Activated CD4-positive, alpha-beta T cell treated with anti-CD3 and anti-CD28 coated beads, Interleukin-2, amount 10 ng/mL, durations not matched to agents 24 days and 14 days (primary cell): ENCODE data around the gene TM7SF2. TPM values are rescaled to one million over a fixed set of nuclear protein-coding genes. Genes with fewer than 3 reads are reported as not detected.
"Not testable (repeated sequence)": the region's sequence is repeated elsewhere in the genome, so short reads cannot be mapped to it uniquely, and the experiment has no call there.

Experiments used
- DNase-seq: peaks from one replicate; pipeline ENCODE4 v3.0.0; 2022
- H3K27ac Mint-ChIP-seq: one replicate; pipeline ENCODE4 v1.8.0; 2022; ENCODE audit warnings: mild to moderate bottlenecking, mixed read lengths
- H3K27me3 Mint-ChIP-seq: one replicate; pipeline ENCODE4 v1.8.0; 2022; ENCODE audit warnings: mixed read lengths
- H3K36me3 Mint-ChIP-seq: one replicate; pipeline ENCODE4 v1.8.0; 2022; ENCODE audit warnings: low read depth, mild to moderate bottlenecking, mixed read lengths
- H3K4me1 Mint-ChIP-seq: one replicate; pipeline ENCODE4 v1.8.0; 2021; ENCODE audit warnings: mixed read lengths
- H3K4me3 Mint-ChIP-seq: one replicate; pipeline ENCODE4 v1.8.0; 2022; ENCODE audit warnings: mild to moderate bottlenecking, moderate library complexity, mixed read lengths
- H3K9me3 Mint-ChIP-seq: one replicate; pipeline ENCODE4 v1.8.0; 2021; ENCODE audit warnings: mixed read lengths
- intact Hi-C: fragments of 100-400 bp; cut with micrococcal nuclease; formaldehyde crosslinking; loops from one replicate; pipeline ENCODE4 v1.15.1; 2023
- total RNA-seq: library from RNA; stranded (reverse); gene quantifications from 2 replicates; pipeline ENCODE4 v1.2.3, GENCODE V29; 2022

Gene TM7SF2
- total RNA-seq, 1 donor from 2014 or later, result 28.2 TPM

GRCh38 chr11:65113361-65113756, 1.7 kb downstream of the TM7SF2 start:
- Mint-ChIP-seq H3K4me3 (peak overlapping the region; percentile 98), H3K27ac (peak overlapping the region; percentile 69), H3K36me3 (peaks cover 22% of the 10 kb centered on the region), H3K9me3 (no peaks in the 10 kb centered on the region), H3K4me1 (peaks cover 34% of the 10 kb centered on the region), H3K27me3 (no peaks in the 10 kb centered on the region)
- intact Hi-C loops, result loop anchor here (5.0 kb wide), 2 partner anchors 86 to 336 kb away; partner anchors contain the start of genes SF1 and SNX15
- no peak for DNase-seq

GRCh38 chr11:65113839-65114238, 2.2 kb downstream of the TM7SF2 start:
- no peaks in the 10 kb centered on the region for H3K27me3 Mint-ChIP-seq
- intact Hi-C loops, result loop anchor here (5.0 kb wide), 2 partner anchors 87 to 337 kb away; partner anchors contain the start of genes SF1 and SNX15
- no peaks in the 10 kb centered on the region for H3K9me3 Mint-ChIP-seq
- peak overlapping the region; percentile 98 for H3K4me3 Mint-ChIP-seq
- peaks cover 26% of the 10 kb centered on the region for H3K36me3 Mint-ChIP-seq
- no peak for DNase-seq
- H3K27ac Mint-ChIP-seq, result no peak overlapping the region
- peaks cover 39% of the 10 kb centered on the region for H3K4me1 Mint-ChIP-seq

GRCh38 chr11:65114538-65115171, 3.0 kb downstream of the TM7SF2 start:
- Mint-ChIP-seq H3K9me3 (no peaks in the 10 kb centered on the region), H3K27me3 (no peaks in the 10 kb centered on the region), H3K4me1 (peaks cover 40% of the 10 kb centered on the region), H3K4me3 (peak overlapping the region; percentile 98), H3K36me3 (peaks cover 30% of the 10 kb centered on the region), H3K27ac (no peak overlapping the region)
- no peak for DNase-seq
- intact Hi-C loops, result loop anchor here (5.0 kb wide), 2 partner anchors 87 to 337 kb away; partner anchors contain the start of genes SF1 and SNX15

- Mint-ChIP-seq H3K27me3 (no peaks in the 10 kb centered on the region), H3K4me1 (peaks cover 38% of the 10 kb centered on the region), H3K9me3 (no peaks in the 10 kb centered on the region), H3K4me3 (peak overlapping the region; percentile 90), H3K27ac (peak overlapping the region; percentile 53), H3K36me3 (peaks cover 34% of the 10 kb centered on the region)
- DNase-seq, result no peak
- intact Hi-C loops, result loop anchor here (2.0 kb wide), 1 partner anchor 75 kb away; the partner anchor contains the start of gene SAC3D1
Measured at GRCh38 chr11:65115361-65116082, 3.9 kb downstream of the TM7SF2 start.

GRCh38 chr11:65116370-65117205, 4.9 kb downstream of the TM7SF2 start:
- intact Hi-C loops, result loop anchor here (1.0 to 2.0 kb wide), 6 partner anchors 18 to 269 kb away; partner anchors contain the start of genes ARL2, CDCA5, SAC3D1 and SYVN1

GRCh38 chr11:65117206-65118096, 5.8 kb downstream of the TM7SF2 start, which contains the start of gene ZNHIT2:
Gene ZNHIT2, minus strand, starts transcription at chr11:65117701. Its CDS starts 48 bp downstream, at chr11:65117653.
- H3K27me3 Mint-ChIP-seq, result no peaks in the 10 kb centered on the region
- intact Hi-C loops, result loop anchor here (1.0 to 2.0 kb wide), 6 partner anchors 17 to 270 kb away; partner anchors contain the start of genes ARL2, CDCA5, SAC3D1 and SYVN1

More at GRCh38 chr11:65116370-65117205, 4.9 kb downstream of the TM7SF2 start:
- H3K36me3 Mint-ChIP-seq, result peaks cover 43% of the 10 kb centered on the region
- H3K27ac Mint-ChIP-seq, result peak overlapping the region; percentile 95
- H3K4me3 Mint-ChIP-seq, result peak overlapping the region; percentile 90
- no peaks in the 10 kb centered on the region for H3K9me3 Mint-ChIP-seq
- no peaks in the 10 kb centered on the region for H3K27me3 Mint-ChIP-seq
- H3K4me1 Mint-ChIP-seq, result peaks cover 38% of the 10 kb centered on the region
- peak; percentile 86 for DNase-seq

GRCh38 chr11:65118097-65118837, 6.6 kb downstream of the TM7SF2 start:
- Mint-ChIP-seq H3K9me3 (no peaks in the 10 kb centered on the region), H3K4me1 (peaks cover 37% of the 10 kb centered on the region), H3K4me3 (peak overlapping the region; percentile 90), H3K36me3 (peaks cover 52% of the 10 kb centered on the region), H3K27me3 (no peaks in the 10 kb centered on the region), H3K27ac (peak overlapping the region; percentile 95)
- no peak for DNase-seq
- intact Hi-C loops, result no loop called here

More at GRCh38 chr11:65117206-65118096, 5.8 kb downstream of the TM7SF2 start, which contains the start of gene ZNHIT2:
- peaks cover 39% of the 10 kb centered on the region for H3K4me1 Mint-ChIP-seq
- peaks cover 52% of the 10 kb centered on the region for H3K36me3 Mint-ChIP-seq
- DNase-seq, result peak; percentile 100
- no peaks in the 10 kb centered on the region for H3K9me3 Mint-ChIP-seq
- H3K4me3 Mint-ChIP-seq, result peak within 1 kb of the TSS; percentile 90
- peak within 1 kb of the TSS; percentile 95 for H3K27ac Mint-ChIP-seq

GRCh38 chr11:65118891-65119669, 7.4 kb downstream of the TM7SF2 start:
- Mint-ChIP-seq H3K4me1 (peaks cover 37% of the 10 kb centered on the region), H3K4me3 (peak overlapping the region; percentile 22)
- DNase-seq, result not testable (repeated sequence)

GRCh38 chr11:65119670-65119995, 8.0 kb downstream of the TM7SF2 start:
- Mint-ChIP-seq H3K9me3 (no peaks in the 10 kb centered on the region), H3K4me3 (peak overlapping the region; percentile 100), H3K27ac (peak overlapping the region; percentile 73), H3K36me3 (peaks cover 59% of the 10 kb centered on the region), H3K27me3 (no peaks in the 10 kb centered on the region), H3K4me1 (peaks cover 40% of the 10 kb centered on the region)
- DNase-seq, result no peak
- intact Hi-C loops, result no loop called here

More at GRCh38 chr11:65118891-65119669, 7.4 kb downstream of the TM7SF2 start:
- intact Hi-C loops, H3K27me3 Mint-ChIP-seq, H3K9me3 Mint-ChIP-seq: not testable (repeated sequence)
- peaks cover 53% of the 10 kb centered on the region for H3K36me3 Mint-ChIP-seq
- peak overlapping the region; percentile 73 for H3K27ac Mint-ChIP-seq

- Mint-ChIP-seq H3K27me3 (no peaks in the 10 kb centered on the region), H3K36me3 (peaks cover 63% of the 10 kb centered on the region), H3K9me3 (no peaks in the 10 kb centered on the region), H3K4me3 (peak overlapping the region; percentile 100), H3K4me1 (peaks cover 39% of the 10 kb centered on the region), H3K27ac (peak overlapping the region; percentile 100)
- intact Hi-C loops, result no loop called here
- DNase-seq, result no peak
Measured at GRCh38 chr11:65120831-65121230, 9.2 kb downstream of the TM7SF2 start.

- H3K27ac Mint-ChIP-seq, result peak overlapping the region; percentile 100
- no peaks in the 10 kb centered on the region for H3K27me3 Mint-ChIP-seq
- peak overlapping the region; percentile 100 for H3K4me3 Mint-ChIP-seq
- peaks cover 37% of the 10 kb centered on the region for H3K4me1 Mint-ChIP-seq
- no peaks in the 10 kb centered on the region for H3K9me3 Mint-ChIP-seq
- H3K36me3 Mint-ChIP-seq, result peaks cover 65% of the 10 kb centered on the region
- DNase-seq, result peak; percentile 83
- intact Hi-C loops, result no loop called here
Measured at GRCh38 chr11:65121447-65121864, 9.8 kb downstream of the TM7SF2 start.
